ENCODE results near the gene KLK7.
"Not testable (repeated sequence)": the region's sequence is repeated elsewhere in the genome, so short reads cannot be mapped to it uniquely, and the experiment has no call there.

The KLK7 gene

GRCh38 chr19:51012661-51013190, 29.0 kb upstream of the KLK7 start:
- DNase-seq (ENCODE audit: low read depth in 2 of 2), result no peak

GRCh38 chr19:51010066-51010795, 26.5 kb upstream of the KLK7 start:
- no peak for DNase-seq (ENCODE audit: low read depth in 2 of 2)

GRCh38 chr19:51009061-51009891, 25.6 kb upstream of the KLK7 start:
- DNase-seq (ENCODE audit: low read depth in 2 of 2), result no peak

GRCh38 chr19:51007488-51007887, 23.8 kb upstream of the KLK7 start:
- no peak for DNase-seq (ENCODE audit: low read depth in 2 of 2)

- no peak for DNase-seq (ENCODE audit: low read depth in 2 of 2)
Measured at GRCh38 chr19:51006406-51006805, 22.7 kb upstream of the KLK7 start.

GRCh38 chr19:51005248-51005647, 21.5 kb upstream of the KLK7 start:
- no peak for DNase-seq (ENCODE audit: low read depth in 2 of 2)

GRCh38 chr19:51003316-51003715, 19.6 kb upstream of the KLK7 start:
- DNase-seq (ENCODE audit: low read depth in 2 of 2), result no peak

- peak; percentile 6 to 17 for DNase-seq (ENCODE audit: low read depth in 2 of 2)
Measured at GRCh38 chr19:51002542-51003311, 19.0 kb upstream of the KLK7 start.

- no peak for DNase-seq (ENCODE audit: low read depth in 2 of 2)
Measured at GRCh38 chr19:51002089-51002532, 18.4 kb upstream of the KLK7 start.

GRCh38 chr19:51001515-51001914, 17.8 kb upstream of the KLK7 start, which contains the start of gene KLK8:
Gene KLK8 (minus strand): TSS chr19:51001604. CDS start chr19:51001167, 437 bp downstream.
- DNase-seq (ENCODE audit: low read depth in 2 of 2), result no peak

GRCh38 chr19:51000981-51001380, 17.3 kb upstream of the KLK7 start:
- no peak for DNase-seq (ENCODE audit: low read depth in 2 of 2)

GRCh38 chr19:51000426-51000825, 16.7 kb upstream of the KLK7 start:
- DNase-seq (ENCODE audit: low read depth in 2 of 2), result no peak

- no peak for DNase-seq (ENCODE audit: low read depth in 2 of 2)
Measured at GRCh38 chr19:50998686-50999085, 15.0 kb upstream of the KLK7 start.

GRCh38 chr19:50998061-50998460, 14.3 kb upstream of the KLK7 start:
- DNase-seq (ENCODE audit: low read depth in 2 of 2), result no peak

GRCh38 chr19:50994129-50994528, 10.4 kb upstream of the KLK7 start:
- DNase-seq (ENCODE audit: low read depth in 2 of 2), result no peak

- no peak for DNase-seq (ENCODE audit: low read depth in 2 of 2)
Measured at GRCh38 chr19:50992666-50993035, 8.9 kb upstream of the KLK7 start.

GRCh38 chr19:50984416-50984815, 699 bp upstream of the KLK7 start:
- not testable (repeated sequence) for DNase-seq (ENCODE audit: low read depth in 2 of 2)

- no peak for DNase-seq (ENCODE audit: low read depth in 2 of 2)
Measured at GRCh38 chr19:50982186-50982585, 1.5 kb downstream of the KLK7 start.

GRCh38 chr19:50981587-50982146, 2.0 kb downstream of the KLK7 start:
- no peak for DNase-seq (ENCODE audit: low read depth in 2 of 2)

- no peak for DNase-seq (ENCODE audit: low read depth in 2 of 2)
Measured at GRCh38 chr19:50980208-50980607, 3.5 kb downstream of the KLK7 start.

- DNase-seq (ENCODE audit: low read depth in 2 of 2), result no peak
Measured at GRCh38 chr19:50979758-50980157, 4.0 kb downstream of the KLK7 start.
